K562 treated with DMSO at 1 percent for 4 hours (cell line): ENCODE measurements around the gene GGCT. TPM values are rescaled to one million over a fixed set of nuclear protein-coding genes. Genes with fewer than 3 reads are reported as not detected.

ENCODE experiments used
- total RNA-seq: library from RNA; unstranded; fragments of 300-600 nt; gene quantifications from 2 replicates; pipeline ENCODE4 v1.2.3, GENCODE V29; 2022; ENCODE audit not compliant: insufficient read depth

Gene GGCT, protein sequence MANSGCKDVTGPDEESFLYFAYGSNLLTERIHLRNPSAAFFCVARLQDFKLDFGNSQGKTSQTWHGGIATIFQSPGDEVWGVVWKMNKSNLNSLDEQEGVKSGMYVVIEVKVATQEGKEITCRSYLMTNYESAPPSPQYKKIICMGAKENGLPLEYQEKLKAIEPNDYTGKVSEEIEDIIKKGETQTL
- 58.7 and 65.4 TPM in 2 replicates for total RNA-seq

DNA sequence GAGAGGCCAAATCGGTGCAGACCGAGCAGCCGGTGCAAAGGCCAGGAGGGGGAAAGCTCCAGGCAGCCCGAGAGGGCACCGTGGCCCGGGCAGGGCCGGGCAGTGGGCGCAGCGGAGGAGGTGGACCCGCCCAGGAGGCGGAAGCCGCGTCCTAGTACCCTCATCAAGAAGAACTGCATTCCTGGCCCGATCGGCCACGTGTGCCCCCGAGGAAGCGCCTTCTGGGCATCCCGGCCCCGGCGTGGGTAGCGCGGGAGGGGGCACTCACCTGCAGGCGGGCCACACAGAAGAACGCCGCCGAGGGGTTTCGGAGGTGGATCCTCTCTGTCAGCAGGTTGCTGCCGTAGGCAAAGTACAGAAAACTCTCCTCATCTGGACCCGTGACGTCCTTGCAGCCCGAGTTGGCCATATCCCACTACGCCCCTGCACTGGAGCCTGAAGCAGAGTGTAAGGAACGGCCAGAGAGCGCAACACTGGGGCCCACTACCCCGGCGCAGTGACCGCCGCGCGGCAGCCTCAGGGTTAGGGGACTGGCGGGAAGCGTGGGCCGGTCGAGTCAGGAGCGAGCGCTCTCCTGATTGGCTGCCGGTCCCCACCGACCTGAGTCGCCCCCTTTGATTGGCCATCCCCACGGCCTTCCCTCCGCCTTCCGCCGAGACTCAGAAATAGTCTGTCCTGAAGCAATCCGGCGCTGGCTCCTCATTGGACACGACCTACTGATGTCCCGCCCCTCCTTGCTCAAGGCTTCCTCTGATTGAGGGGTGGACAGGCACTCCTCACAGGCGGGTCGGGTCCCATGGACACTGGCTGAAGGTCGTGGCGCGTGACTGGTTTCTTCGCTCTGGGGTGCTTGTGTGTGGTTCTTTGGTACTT is at the start of gene GGCT:
Gene GGCT, minus strand, starts transcription at position 529 of the 873 bp plus-strand sequence. Its CDS starts 120 bp downstream, at position 409.

GRCh38 chr7:30478349-30479201 is 26.1 kb downstream of the GGCT start, which contains the start of gene NOD1:
Gene NOD1 (minus strand): TSS chr7:30478784. CDS start chr7:30456921, 21,863 bp downstream.

Other genes with a start within 250 kb of the GGCT start
- gene ZNRF2, start 220.2 kb downstream of the GGCT start, total RNA-seq = 5.6 and 6.1 TPM in 2 replicates
- 3.5 and 5.9 TPM in 2 replicates for gene NOD1, start 26.0 kb downstream of the GGCT start, total RNA-seq
- 276 and 303 TPM in 2 replicates for gene GARS1, start 90.0 kb upstream of the GGCT start, total RNA-seq
- gene CRHR2, start 177.6 kb upstream of the GGCT start, total RNA-seq = not detected in 2 replicates
- not detected in 2 replicates for gene INMT, start 247.3 kb upstream of the GGCT start, total RNA-seq